GM12801 (cell line): ENCODE results near the gene CTRL.

Source experiments
- TF ChIP-seq, protein P1 (sequence below): IDR thresholded peaks from one replicate; pipeline ENCODE4 v1.5.1; 2011; ENCODE audit warnings: control low read depth; ENCODE audit not compliant: insufficient read length; ENCODE audit errors: extremely low read depth

CTRL gene

DNA sequence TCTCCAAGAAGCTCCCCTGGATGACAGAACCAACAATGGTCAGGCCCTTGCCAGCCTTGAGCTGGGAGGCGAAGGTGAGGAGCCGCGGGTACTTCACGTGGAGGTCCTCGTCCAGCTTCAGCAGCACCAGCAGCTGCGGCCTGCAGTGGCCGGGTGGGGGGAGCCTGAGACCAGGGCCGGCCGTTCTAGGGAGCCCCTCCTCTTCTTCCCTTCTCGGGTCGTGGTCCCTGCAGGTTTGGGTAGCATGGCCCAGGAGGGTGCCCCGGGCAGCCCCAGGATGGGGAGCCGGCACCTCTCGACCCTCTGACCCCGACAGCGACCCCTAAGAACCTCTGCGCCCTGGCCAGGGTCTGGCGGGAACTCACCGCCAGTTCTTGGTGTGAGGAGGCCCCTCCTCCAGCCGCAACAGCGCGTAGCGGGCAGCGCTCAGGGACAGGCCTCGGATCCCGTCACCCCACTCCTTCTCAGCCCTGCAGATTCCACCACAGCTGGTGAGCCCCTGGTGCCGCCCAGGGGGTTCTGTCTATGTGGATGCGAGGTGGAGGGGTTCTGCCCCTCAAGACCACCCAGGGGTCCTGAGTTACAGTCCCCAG lies 15.4 kb upstream of the CTRL start:
- TF ChIP-seq, protein P1, sequence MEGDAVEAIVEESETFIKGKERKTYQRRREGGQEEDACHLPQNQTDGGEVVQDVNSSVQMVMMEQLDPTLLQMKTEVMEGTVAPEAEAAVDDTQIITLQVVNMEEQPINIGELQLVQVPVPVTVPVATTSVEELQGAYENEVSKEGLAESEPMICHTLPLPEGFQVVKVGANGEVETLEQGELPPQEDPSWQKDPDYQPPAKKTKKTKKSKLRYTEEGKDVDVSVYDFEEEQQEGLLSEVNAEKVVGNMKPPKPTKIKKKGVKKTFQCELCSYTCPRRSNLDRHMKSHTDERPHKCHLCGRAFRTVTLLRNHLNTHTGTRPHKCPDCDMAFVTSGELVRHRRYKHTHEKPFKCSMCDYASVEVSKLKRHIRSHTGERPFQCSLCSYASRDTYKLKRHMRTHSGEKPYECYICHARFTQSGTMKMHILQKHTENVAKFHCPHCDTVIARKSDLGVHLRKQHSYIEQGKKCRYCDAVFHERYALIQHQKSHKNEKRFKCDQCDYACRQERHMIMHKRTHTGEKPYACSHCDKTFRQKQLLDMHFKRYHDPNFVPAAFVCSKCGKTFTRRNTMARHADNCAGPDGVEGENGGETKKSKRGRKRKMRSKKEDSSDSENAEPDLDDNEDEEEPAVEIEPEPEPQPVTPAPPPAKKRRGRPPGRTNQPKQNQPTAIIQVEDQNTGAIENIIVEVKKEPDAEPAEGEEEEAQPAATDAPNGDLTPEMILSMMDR, result no peak

GRCh38 chr16:67946128-67946569 lies 14.5 kb upstream of the CTRL start:
- TF ChIP-seq, protein P1, result no peak

DNA sequence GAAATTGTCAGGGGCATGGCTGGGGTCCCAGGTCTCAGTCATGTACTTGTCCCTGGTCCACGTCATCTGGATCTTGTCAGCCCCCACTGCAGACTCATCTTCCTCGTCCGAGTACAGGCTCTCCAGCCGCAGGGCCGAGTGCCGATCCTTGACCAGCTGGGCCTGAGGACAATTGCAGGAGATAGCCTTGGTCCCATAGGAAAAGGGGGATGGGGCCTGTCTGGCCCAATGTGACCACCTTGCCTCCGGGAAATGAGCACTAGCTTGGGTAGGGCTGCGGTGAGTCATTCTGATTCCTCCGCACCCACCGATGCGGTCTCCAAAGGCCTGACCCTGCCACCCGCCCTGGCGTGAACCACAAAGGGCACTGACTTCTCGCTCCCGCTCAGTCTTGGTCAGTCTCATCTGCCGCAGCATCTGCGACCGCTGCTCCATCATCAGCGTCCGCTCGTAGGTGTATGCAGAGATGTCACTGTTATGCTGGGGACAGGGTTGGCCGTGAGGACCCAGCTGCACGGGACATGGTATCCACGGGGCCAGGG lies 13.8 kb upstream of the CTRL start:
- TF ChIP-seq, protein P1, result no peak

- TF ChIP-seq, protein P1, result no peak
Observed at GRCh38 chr16:67944690-67945391, 13.2 kb upstream of the CTRL start.

DNA sequence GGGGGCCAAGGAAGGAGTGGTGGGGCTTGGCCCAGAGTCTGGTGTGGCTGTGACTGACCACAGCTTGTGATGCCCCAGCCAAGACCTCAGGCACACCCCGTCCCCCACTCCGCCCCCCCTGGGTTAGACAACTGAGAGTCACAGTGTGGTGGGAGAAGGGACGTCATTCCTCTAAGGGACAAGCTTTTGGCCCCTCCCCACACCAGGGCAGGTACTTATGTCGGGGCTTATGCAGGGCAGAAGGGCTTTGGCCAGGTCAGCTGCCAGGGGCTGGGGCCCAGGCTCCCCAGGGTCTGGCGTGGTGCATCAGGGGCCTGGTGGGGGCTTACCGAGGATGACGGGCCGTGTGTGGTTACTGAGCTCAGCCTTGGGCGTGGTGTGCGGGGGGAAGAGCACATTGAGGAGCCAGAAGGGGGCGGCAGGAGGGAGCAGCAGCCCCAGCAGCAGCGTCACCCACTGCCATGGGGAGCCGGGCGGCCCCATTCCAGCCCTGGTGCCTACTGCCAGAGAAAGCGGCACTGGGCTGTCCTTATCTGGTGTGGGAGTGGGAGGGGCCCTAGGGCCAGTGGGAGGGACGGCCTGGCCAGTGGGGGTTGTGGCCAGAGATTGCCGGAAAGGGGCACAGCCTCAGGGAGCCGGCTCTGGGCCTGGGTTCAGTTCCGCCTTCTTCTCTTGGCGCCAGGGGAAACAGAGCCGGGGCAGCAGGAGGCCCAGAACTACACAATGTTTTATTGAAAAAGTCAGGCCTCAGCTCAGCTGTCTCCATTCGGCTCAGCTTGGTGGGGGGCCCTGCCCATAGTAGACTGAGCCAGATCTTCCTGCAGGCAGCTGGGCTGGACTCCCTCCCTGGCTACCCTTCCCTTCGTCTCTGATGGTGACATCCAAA lies 12.2 kb upstream of the CTRL start, which contains the start of gene LCAT:
TSS of gene LCAT (minus strand) at position 502 of the 886 bp plus-strand sequence. CDS start at position 483, 19 bp downstream.
- TF ChIP-seq, protein P1, result no peak

DNA sequence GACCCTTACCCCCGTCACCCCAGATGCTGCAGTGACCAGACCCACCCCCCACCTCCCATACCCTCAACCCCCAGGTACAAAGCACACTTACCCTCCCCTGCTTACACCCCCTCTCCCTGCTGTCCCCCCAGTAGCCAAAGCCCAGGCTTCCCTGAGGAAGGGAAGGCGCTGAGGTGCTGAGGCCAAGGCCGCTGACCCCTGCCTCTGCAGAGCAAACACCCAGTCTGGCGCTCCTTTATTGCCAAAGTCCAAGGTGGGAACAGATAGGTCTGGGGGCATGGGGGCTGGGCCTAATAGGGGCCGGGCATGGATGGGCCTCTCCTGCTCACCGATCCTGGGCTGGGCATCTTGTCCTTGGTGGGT lies 11.6 kb upstream of the CTRL start:
- TF ChIP-seq, protein P1, result no peak
